A549 (cell line): ENCODE data around the gene ZNF23. TPM values are rescaled to one million over a fixed set of nuclear protein-coding genes. Genes with fewer than 3 reads are reported as not detected.

ENCODE experiments used
- ATAC-seq, 2 experiments: fragments of 200-7000 bp in 1 of 2; fragments of >200 bp in 1 of 2; cut with Nextera tagmentation in 1 of 2; cut with Tn5 transposase in 1 of 2; 3 replicates each; pipeline versions ENCODE4 v1.8.0 to v1.9.1; 2018 to 2020; ENCODE audit warnings: mild to moderate bottlenecking in 1 of 2, moderate library complexity in 1 of 2
- CTCF ChIA-PET: fragments of 300-600 bp; sonication (Branson Sonifier 250); formaldehyde crosslinking; extraction: SDS; loops from one replicate; lab custom pipeline; 2021; ENCODE audit warnings: antibody characterized with exemption, inconsistent platforms; lab: Yijun Ruan, JAX
- POLR2A ChIA-PET: fragments of 350-600 bp; formaldehyde crosslinking; extraction: SDS; loops from one replicate; lab custom pipeline; 2021; ENCODE audit warnings: antibody characterized with exemption, inconsistent platforms; lab: Yijun Ruan, JAX
- DNase-seq, 2 experiments: peaks; one replicate each; pipeline versions ENCODE4 v3.0.0 to v3.0.0-alpha.2; 2011 to 2016; ENCODE audit warnings: low read depth in 1 of 2, low spot score in 1 of 2
- FAIRE-seq: peaks from 2 replicates; lab custom pipeline; 2011; peaks lifted over from hg19 to GRCh38; lab: Jason Lieb, UNC
- H3K27ac ChIP-seq, 2 experiments: fragments of >200 bp; sonication (Bioruptor Twin); formaldehyde crosslinking; 3 replicates each; pipeline ENCODE4 v1.5.1; 2016 to 2017
- H3K4me1 ChIP-seq: fragments of >200 bp; sonication (Bioruptor Twin); formaldehyde crosslinking; 3 replicates; pipeline ENCODE4 v1.6.1; 2016
- H3K4me2 ChIP-seq: fragments of >200 bp; sonication (Bioruptor Twin); formaldehyde crosslinking; 3 replicates; pipeline ENCODE4 v1.6.1; 2016
- H3K4me3 ChIP-seq: fragments of >200 bp; sonication (Bioruptor Twin); formaldehyde crosslinking; 3 replicates; pipeline ENCODE4 v1.5.1; 2016
- H3K9me3 ChIP-seq: fragments of >200 bp; sonication (Bioruptor Twin); formaldehyde crosslinking; 3 replicates; pipeline ENCODE4 v1.6.1; 2016
- BHLHE40 ChIP-seq: IDR thresholded peaks from 2 replicates; pipeline ENCODE4 v1.6.1; 2012; ENCODE audit warnings: low read depth, low read length, inconsistent platforms
- EHF ChIP-seq: fragments of 250-450 bp; sonication (Bioruptor Pico); IDR thresholded peaks from 2 replicates; pipeline ENCODE4 v1.5.0; 2020; ENCODE audit warnings: mild to moderate bottlenecking
- ESRRA ChIP-seq: fragments of 150-350 bp; IDR thresholded peaks from 2 replicates; pipeline ENCODE4 v1.6.1; 2014; ENCODE audit warnings: mild to moderate bottlenecking, low read length, borderline replicate concordance
- HEYL ChIP-seq: fragments of 250-450 bp; sonication (Bioruptor Pico); IDR thresholded peaks from 2 replicates; pipeline ENCODE4 v1.8.0; 2021; ENCODE audit warnings: mild to moderate bottlenecking, moderate library complexity
- HOXA7 ChIP-seq: fragments of 250-450 bp; sonication (Bioruptor Pico); IDR thresholded peaks from 2 replicates; pipeline ENCODE4 v1.5.0; 2020; ENCODE audit warnings: mild to moderate bottlenecking, moderate library complexity
- HOXB13 ChIP-seq: fragments of 250-450 bp; sonication (Bioruptor Pico); IDR thresholded peaks from 2 replicates; pipeline ENCODE4 v1.5.0; 2020; ENCODE audit warnings: low read depth, mild to moderate bottlenecking, moderate library complexity
- JUNB ChIP-seq: fragments of >200 bp; sonication (Bioruptor Twin); formaldehyde crosslinking; IDR thresholded peaks from 2 replicates; pipeline ENCODE4 v1.6.1; 2016
- KDM1A ChIP-seq: fragments of 200-600 bp; sonication (generic); IDR thresholded peaks from 2 replicates; pipeline ENCODE4 v1.6.1; 2016; ENCODE audit warnings: low read depth, mild to moderate bottlenecking
- MAFK ChIP-seq: fragments of 450-650 bp; IDR thresholded peaks from 2 replicates; pipeline ENCODE4 v1.6.1; 2014; ENCODE audit not compliant: partially characterized antibody
- MAZ ChIP-seq: fragments of 150-350 bp; IDR thresholded peaks from 2 replicates; pipeline ENCODE4 v1.6.1; 2014; ENCODE audit warnings: antibody characterized with exemption, low read depth, low read length, borderline replicate concordance
- NPAS2 ChIP-seq: fragments of 250-450 bp; sonication (Bioruptor Pico); IDR thresholded peaks from 2 replicates; pipeline ENCODE4 v1.8.0; 2022; ENCODE audit warnings: mild to moderate bottlenecking, moderate library complexity, borderline replicate concordance
- POLR2A ChIP-seq: IDR thresholded peaks from 2 replicates; pipeline ENCODE4 v1.6.1; 2012; ENCODE audit warnings: mild to moderate bottlenecking, low read length
- RAD21 ChIP-seq, 2 experiments: fragments of >200 bp in 1 of 2; sonication (Bioruptor Twin) in 1 of 2; formaldehyde crosslinking in 1 of 2; IDR thresholded peaks in 1 of 2; conservative IDR thresholded peaks in 1 of 2; 2 replicates in 1 of 2; 3 replicates in 1 of 2; pipeline ENCODE4 v1.6.1; 2012 to 2018; ENCODE audit warnings: inconsistent platforms in 1 of 2
- SMC3 ChIP-seq: fragments of >200 bp; sonication (Bioruptor Twin); formaldehyde crosslinking; IDR thresholded peaks from 3 replicates; pipeline ENCODE4 v1.6.1; 2018; ENCODE audit warnings: inconsistent platforms
- TFCP2L1 ChIP-seq: fragments of 250-450 bp; sonication (Bioruptor Pico); IDR thresholded peaks from 2 replicates; pipeline ENCODE4 v1.5.0; 2021; ENCODE audit warnings: mild to moderate bottlenecking
- WGBS: methylation state at CpG from one replicate; pipeline ENCODE4 v1.1.6; 2017; ENCODE audit errors: missing lambda C conversion rate; 5-methylcytosine and 5-hydroxymethylcytosine counted together
- polyA plus RNA-seq, 4 experiments: library from polyadenylated mRNA; depleted of rRNA in 3 of 4; stranded (reverse); fragments of >200 nt; fragmentation: RNase III in 1 of 4; extraction: RNeasy Plus Mini Kit Qiagen cat#74134 plus additional on column Dnase treatment in 1 of 4; gene quantifications; 2 replicates in 3 of 4; 3 replicates in 1 of 4; pipeline ENCODE4 v1.2.3, GENCODE V29; 2011 to 2017
- TF ChIP-seq, protein P1 (sequence below): fragments of >200 bp; sonication (Bioruptor Twin); formaldehyde crosslinking; IDR thresholded peaks from 3 replicates; pipeline ENCODE4 v1.5.1; 2016
- TF ChIP-seq, protein P2 (sequence below): IDR thresholded peaks from 2 replicates; pipeline ENCODE4 v1.6.1; 2012

Gene ZNF23
- polyA plus RNA-seq, 2 of the 4 experiments (the other 2 are of a cell fraction): 7.1 to 8.7 TPM

DNA sequence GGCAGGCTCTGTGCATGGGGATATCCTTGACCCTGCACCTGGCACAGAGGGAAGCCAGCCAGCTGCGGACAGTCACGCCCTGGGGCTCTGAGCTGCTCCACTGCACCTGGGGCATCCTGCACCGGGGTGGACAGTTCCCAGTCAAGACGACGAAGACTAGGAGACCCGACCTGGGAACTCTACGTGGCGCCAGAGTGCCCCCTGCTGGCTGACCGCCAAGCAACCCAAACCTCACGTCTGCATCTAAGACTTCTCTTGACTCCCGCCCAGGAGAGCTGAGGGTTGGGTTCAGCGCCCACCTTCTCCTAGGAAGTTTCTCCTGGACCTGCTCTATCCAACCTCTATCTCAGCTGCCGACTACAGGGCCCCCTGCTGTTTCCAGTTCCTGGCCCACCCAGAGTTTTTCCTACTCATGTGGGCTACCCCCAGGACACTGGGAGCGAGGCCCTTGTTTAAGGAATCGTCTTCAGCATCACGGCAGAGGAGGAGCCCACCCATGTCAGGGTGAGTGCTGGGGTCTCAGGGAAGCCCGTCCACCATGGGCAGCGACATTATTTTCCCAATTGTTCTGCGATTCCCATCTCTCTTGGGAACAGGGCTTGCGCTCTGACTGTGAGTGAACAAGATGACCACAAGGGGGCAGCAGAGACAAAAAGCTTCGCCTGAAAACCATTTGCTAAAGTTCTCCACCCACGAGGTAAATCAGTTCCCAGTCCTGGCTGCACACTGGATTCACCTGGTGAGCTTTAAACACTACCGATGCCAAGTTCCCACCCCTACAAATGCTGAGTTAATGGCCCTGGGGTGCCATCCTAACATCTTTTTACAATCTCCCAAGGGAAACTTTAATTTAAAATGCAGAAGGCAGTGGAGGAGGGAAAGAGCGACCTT lies 49.5 kb downstream of the ZNF23 start:
- DNase-seq: peak; percentile 70 to 89
- H3K9me3 ChIP-seq: no peaks in the 10 kb centered on the region
- peak; percentile 86 to 94 for ATAC-seq
- ChIA-PET POLR2A (interaction anchor here (0.6 to 1.0 kb wide), 2 partner anchors 87 to 199 kb away, joined by 3 to 4 read pairs; no protein-coding TSS in a partner anchor), CTCF (interaction anchor here (0.6 to 7.4 kb wide), 63 partner anchors 10 to 641 kb away, joined by 3 to 118 read pairs (median 4); partner anchors contain the start of genes CALB2, CHST4, ZNF19 and ZNF23)
- H3K4me1 ChIP-seq: 0 out of 3 replicates have a peak, but pooled peaks cover 3% of the 10 kb centered on the region
- peak overlapping the region; percentile 56 for H3K4me2 ChIP-seq
- TF ChIP-seq SMC3 (peak; percentile 89), HOXA7 (no peak), TFCP2L1 (CRISPR knock-in tag) (no peak), JUNB (no peak), HEYL (CRISPR knock-in tag) (no peak), RAD21 (conservative IDR thresholded peaks at IDR 0.05 in 1 of 2, IDR thresholded peaks at IDR 0.05 in 1 of 2) (peak; percentile 74 to 79), ESRRA (no peak), HOXB13 (CRISPR knock-in tag) (no peak), NPAS2 (CRISPR knock-in tag) (no peak), MAZ (no peak)
- TF ChIP-seq, protein P1, sequence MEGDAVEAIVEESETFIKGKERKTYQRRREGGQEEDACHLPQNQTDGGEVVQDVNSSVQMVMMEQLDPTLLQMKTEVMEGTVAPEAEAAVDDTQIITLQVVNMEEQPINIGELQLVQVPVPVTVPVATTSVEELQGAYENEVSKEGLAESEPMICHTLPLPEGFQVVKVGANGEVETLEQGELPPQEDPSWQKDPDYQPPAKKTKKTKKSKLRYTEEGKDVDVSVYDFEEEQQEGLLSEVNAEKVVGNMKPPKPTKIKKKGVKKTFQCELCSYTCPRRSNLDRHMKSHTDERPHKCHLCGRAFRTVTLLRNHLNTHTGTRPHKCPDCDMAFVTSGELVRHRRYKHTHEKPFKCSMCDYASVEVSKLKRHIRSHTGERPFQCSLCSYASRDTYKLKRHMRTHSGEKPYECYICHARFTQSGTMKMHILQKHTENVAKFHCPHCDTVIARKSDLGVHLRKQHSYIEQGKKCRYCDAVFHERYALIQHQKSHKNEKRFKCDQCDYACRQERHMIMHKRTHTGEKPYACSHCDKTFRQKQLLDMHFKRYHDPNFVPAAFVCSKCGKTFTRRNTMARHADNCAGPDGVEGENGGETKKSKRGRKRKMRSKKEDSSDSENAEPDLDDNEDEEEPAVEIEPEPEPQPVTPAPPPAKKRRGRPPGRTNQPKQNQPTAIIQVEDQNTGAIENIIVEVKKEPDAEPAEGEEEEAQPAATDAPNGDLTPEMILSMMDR: peak; percentile 83
- TF ChIP-seq, protein P2, sequence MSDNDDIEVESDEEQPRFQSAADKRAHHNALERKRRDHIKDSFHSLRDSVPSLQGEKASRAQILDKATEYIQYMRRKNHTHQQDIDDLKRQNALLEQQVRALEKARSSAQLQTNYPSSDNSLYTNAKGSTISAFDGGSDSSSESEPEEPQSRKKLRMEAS: 0 out of 2 replicates have a peak, but pooled peaks have one; percentile 28
- no peak overlapping the region for H3K4me3 ChIP-seq
- 6% methylated on average over 21 of the region's 24 CpGs for WGBS
- no peak for FAIRE-seq
- no peak overlapping the region for H3K27ac ChIP-seq

DNA sequence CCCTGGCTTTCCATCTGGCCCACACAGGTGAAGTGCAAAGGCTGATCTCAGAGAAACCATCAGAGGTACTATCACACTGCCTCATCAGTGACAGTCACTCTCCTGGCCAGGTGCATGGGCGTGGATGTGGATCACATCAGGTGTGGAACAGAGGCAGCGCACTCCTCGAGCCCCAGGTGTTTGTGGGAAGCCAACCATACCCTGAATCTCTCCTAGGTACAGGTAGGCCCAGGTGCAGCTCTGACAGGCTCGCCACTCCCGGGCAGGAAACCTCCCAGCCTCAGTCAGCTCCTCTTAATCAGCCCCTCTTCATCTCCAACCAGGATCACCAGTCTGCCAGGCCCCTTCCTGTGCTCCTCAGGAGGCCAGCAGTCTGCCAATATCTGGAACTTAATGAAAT lies 51.9 kb downstream of the ZNF23 start:
- no peak overlapping the region for H3K4me2 ChIP-seq
- DNase-seq: no peak
- POLR2A ChIA-PET: no interaction called here
- TF ChIP-seq BHLHE40: no peak
- no peak for TF ChIP-seq TFCP2L1 (CRISPR knock-in tag)
- no peak for TF ChIP-seq MAFK
- TF ChIP-seq, protein P1: no peak
- TF ChIP-seq POLR2A: no peak
- TF ChIP-seq EHF (CRISPR knock-in tag): no peak
- no peak for TF ChIP-seq KDM1A
- no peak overlapping the region for H3K4me3 ChIP-seq
- CTCF ChIA-PET: interaction anchor here (1.3 to 7.4 kb wide), 6 partner anchors 15 to 199 kb away, joined by 3 to 118 read pairs (median 6); no protein-coding TSS in a partner anchor
- FAIRE-seq: no peak
- H3K27ac ChIP-seq: no peak overlapping the region
- 0 out of 3 replicates have a peak, but pooled peaks cover 3% of the 10 kb centered on the region for H3K4me1 ChIP-seq
- H3K9me3 ChIP-seq: no peaks in the 10 kb centered on the region
- no peak for ATAC-seq
- WGBS: 13% methylated on average over 5 of the region's 5 CpGs
